Right atrium auricular region (tissue), 2 donors: ENCODE data around the gene GLYR1. TPM values are rescaled to one million over a fixed set of nuclear protein-coding genes. Genes with fewer than 3 reads are reported as not detected.

ENCODE experiments used
- DNase-seq: peaks from one replicate; pipeline ENCODE4 v3.0.0-alpha.2; 2019; ENCODE audit warnings: low spot score
- H3K27ac ChIP-seq, 2 donors: fragments of 200-600 bp; sonication (generic); 1 replicate in 1 of 2; 2 replicates in 1 of 2; pipeline ENCODE4 v1.5.1; 2016 to 2019
- H3K27me3 ChIP-seq, 2 donors: fragments of 200-600 bp; sonication (generic); one replicate each; pipeline versions ENCODE4 v1.5.1 to v1.6.0; 2017 to 2019
- H3K36me3 ChIP-seq: fragments of 200-600 bp; sonication (generic); one replicate; pipeline ENCODE4 v1.5.1; 2016
- H3K4me1 ChIP-seq, 2 donors: fragments of 200-600 bp; sonication (generic); one replicate each; pipeline versions ENCODE4 v1.5.1 to v1.6.0; 2017 to 2019
- H3K4me3 ChIP-seq, 2 donors: fragments of 200-600 bp; sonication (generic); 1 replicate in 1 of 2; 2 replicates in 1 of 2; pipeline ENCODE4 v1.5.1; 2017 to 2019; ENCODE audit warnings: mild to moderate bottlenecking in 1 of 2, moderate library complexity in 1 of 2
- H3K9me3 ChIP-seq, 2 donors: fragments of 200-600 bp; sonication (generic); one replicate each; pipeline ENCODE4 v1.5.1; 2019
- CTCF ChIP-seq, 2 donors: fragments of 200-600 bp; sonication (generic); IDR thresholded peaks; one replicate each; pipeline ENCODE4 v1.5.1; 2019; ENCODE audit warnings: antibody characterized with exemption in 2 of 2
- total RNA-seq, 2 donors: library from RNA; depleted of rRNA; stranded (reverse); fragments of >200 nt; gene quantifications; one replicate each; pipeline ENCODE4 v1.1.0, GENCODE V29; 2016

Gene GLYR1
- total RNA-seq, 2 donors from 2014 or later = 37.4 to 39.4 TPM

GRCh38 chr16:4826980-4827379, 20.1 kb downstream of the GLYR1 start:
- H3K4me3 ChIP-seq = no peak overlapping the region
- no peaks in the 10 kb centered on the region for H3K9me3 ChIP-seq
- peak overlapping the region; percentile 78 to 87 for H3K27ac ChIP-seq
- no peak for TF ChIP-seq CTCF (IDR thresholded peaks at IDR 0.05)
- peaks cover 0 to 65% of the 10 kb centered on the region in 2 donors for H3K4me1 ChIP-seq
- DNase-seq = no peak
- H3K36me3 ChIP-seq = peaks cover 78% of the 10 kb centered on the region
- no peaks in the 10 kb centered on the region for H3K27me3 ChIP-seq

DNA sequence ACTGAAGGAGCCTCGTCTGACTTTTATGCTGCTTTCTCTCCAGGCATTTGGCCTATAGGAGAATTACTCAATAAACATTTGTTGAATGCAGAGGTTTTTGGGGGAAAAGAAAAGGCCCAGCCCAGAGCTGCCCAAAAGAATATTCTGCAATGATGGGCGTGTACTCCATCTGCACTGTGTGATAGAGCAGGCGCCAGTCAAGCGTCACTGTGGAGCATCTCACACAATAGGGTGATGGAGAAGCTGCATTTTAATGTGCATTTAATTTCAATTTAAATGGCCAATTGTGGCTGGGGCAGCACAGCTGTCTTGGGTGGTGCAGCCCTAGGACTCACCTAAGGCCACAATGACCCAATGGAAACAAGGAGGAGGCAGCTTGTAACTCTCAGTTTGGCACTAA, 20.6 kb downstream of the GLYR1 start:
- Histone ChIP-seq H3K4me3 (no peak overlapping the region), H3K36me3 (peaks cover 77% of the 10 kb centered on the region), H3K27me3 (no peaks in the 10 kb centered on the region), H3K9me3 (no peaks in the 10 kb centered on the region), H3K27ac (peak overlapping the region; percentile 78 to 87), H3K4me1 (peaks cover 0 to 70% of the 10 kb centered on the region in 2 donors)
- no peak for DNase-seq
- no peak for TF ChIP-seq CTCF (IDR thresholded peaks at IDR 0.05)

DNA sequence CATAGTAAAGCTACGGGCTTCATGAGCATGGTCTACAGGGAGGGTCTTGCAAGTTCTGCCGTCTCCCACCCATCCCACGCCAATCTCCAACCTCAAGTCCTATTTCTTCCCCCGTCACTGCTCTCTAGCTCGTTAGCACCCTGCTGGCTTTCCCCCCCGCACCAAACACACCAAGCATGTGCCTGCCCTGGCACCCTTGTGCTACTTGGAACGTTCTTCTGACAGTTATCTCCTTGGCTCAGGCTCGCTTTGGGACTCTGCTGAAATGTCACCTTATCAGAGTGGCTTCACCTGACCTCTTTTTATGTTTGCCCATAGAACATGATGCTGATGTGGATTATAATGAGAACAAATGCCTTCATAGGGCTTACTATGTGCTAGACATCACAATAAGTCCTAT, 21.9 kb downstream of the GLYR1 start:
- Histone ChIP-seq H3K4me3 (no peak overlapping the region), H3K36me3 (peaks cover 75% of the 10 kb centered on the region), H3K27ac (peak overlapping the region; percentile 78 to 87), H3K9me3 (no peaks in the 10 kb centered on the region), H3K27me3 (no peaks in the 10 kb centered on the region), H3K4me1 (peaks cover 0 to 77% of the 10 kb centered on the region in 2 donors)
- no peak for TF ChIP-seq CTCF (IDR thresholded peaks at IDR 0.05)
- no peak for DNase-seq

DNA sequence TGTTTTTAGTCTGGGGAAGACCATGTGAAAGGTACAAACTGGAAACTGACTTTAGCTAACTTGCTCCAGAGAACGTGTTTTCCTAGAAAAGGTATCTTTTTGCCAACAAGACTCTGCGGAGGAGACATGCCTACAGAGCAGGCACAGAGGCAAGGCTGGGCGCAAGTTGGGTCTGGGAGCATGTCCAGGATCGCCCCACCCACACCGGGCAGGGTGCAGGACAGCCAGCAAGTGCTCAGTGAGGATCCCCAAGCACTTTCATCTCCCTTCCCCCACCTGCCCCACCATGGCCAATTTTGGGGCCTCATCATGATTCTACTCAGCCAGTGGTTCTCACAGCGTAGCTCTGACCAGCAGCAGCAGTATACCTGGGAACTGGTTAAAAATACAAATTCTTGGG, 26.4 kb downstream of the GLYR1 start:
- peaks cover 74% of the 10 kb centered on the region for H3K36me3 ChIP-seq
- no peaks in the 10 kb centered on the region for H3K27me3 ChIP-seq
- H3K4me1 ChIP-seq = peaks cover 0 to 38% of the 10 kb centered on the region in 2 donors
- no peak overlapping the region for H3K4me3 ChIP-seq
- DNase-seq = no peak
- no peak for TF ChIP-seq CTCF (IDR thresholded peaks at IDR 0.05)
- H3K9me3 ChIP-seq = no peaks in the 10 kb centered on the region
- H3K27ac ChIP-seq = peak overlapping the region; percentile 38 to 69

- no peaks in the 10 kb centered on the region for H3K9me3 ChIP-seq
- peaks cover 76% of the 10 kb centered on the region for H3K36me3 ChIP-seq
- H3K27me3 ChIP-seq = no peaks in the 10 kb centered on the region
- H3K27ac ChIP-seq = peak overlapping the region; percentile 77 to 90
- TF ChIP-seq CTCF (IDR thresholded peaks at IDR 0.05) = peak in 1 of 2 donors; percentile 9
- peaks cover 0 to 17% of the 10 kb centered on the region in 2 donors for H3K4me1 ChIP-seq
- no peak for DNase-seq
- H3K4me3 ChIP-seq = no peak overlapping the region
These were observed 32.4 kb downstream of the GLYR1 start for GRCh38 chr16:4814542-4815173.

DNA sequence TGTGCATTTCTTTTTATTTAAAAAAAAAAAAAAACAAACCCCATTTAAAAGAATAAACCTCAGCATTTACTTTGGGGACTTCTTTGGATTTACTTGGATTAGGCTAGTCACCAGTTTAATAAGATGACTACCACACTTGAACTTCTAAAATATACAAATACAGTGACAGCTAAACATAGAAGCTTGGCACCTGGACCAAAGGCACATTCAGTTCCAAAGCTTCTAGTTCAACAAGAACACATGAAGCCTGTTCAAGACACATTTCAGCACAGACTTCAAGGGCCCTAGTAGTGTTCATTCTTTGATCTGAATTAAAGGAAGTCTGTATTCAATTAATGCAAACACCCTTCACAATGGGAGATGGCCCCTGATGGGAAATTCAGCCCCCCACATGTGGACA, 33.0 kb downstream of the GLYR1 start:
- Histone ChIP-seq H3K27ac (peak overlapping the region; percentile 77 to 90), H3K27me3 (no peaks in the 10 kb centered on the region), H3K36me3 (peaks cover 78% of the 10 kb centered on the region), H3K9me3 (no peaks in the 10 kb centered on the region), H3K4me1 (peaks cover 0 to 17% of the 10 kb centered on the region in 2 donors), H3K4me3 (no peak overlapping the region)
- no peak for TF ChIP-seq CTCF (IDR thresholded peaks at IDR 0.05)
- no peak for DNase-seq
